ENCODE measurements around the gene HSPA12A.

The HSPA12A gene

GRCh38 chr10:116646502-116646901 is 95.9 kb downstream of the HSPA12A start:
- CTCF ChIA-PET: no interaction called here

GRCh38 chr10:116637830-116638229 is 104.5 kb downstream of the HSPA12A start:
- TF ChIP-seq CTCF (IDR thresholded peaks at IDR 0.05; ENCODE audit: insufficient read depth, low read length, missing control alignments): no peak
- DNase-seq (ENCODE audit: low read depth, low spot score): no peak
- POLR2A ChIA-PET: no interaction called here
- CTCF ChIA-PET: no interaction called here
- no peak overlapping the region for H3K4me3 ChIP-seq (ENCODE audit: low read depth, low read length)

More at GRCh38 chr10:116646502-116646901, 95.9 kb downstream of the HSPA12A start:
- no peak for DNase-seq (ENCODE audit: low read depth, low spot score)
- no peak for TF ChIP-seq CTCF (IDR thresholded peaks at IDR 0.05; ENCODE audit: insufficient read depth, low read length, missing control alignments)
- POLR2A ChIA-PET: no interaction called here
- no peak overlapping the region for H3K4me3 ChIP-seq (ENCODE audit: low read depth, low read length)

- ChIA-PET CTCF (no interaction called here), POLR2A (no interaction called here)
Measured at GRCh38 chr10:116636976-116637375, 105.4 kb downstream of the HSPA12A start.

GRCh38 chr10:116636385-116636784 is 106.0 kb downstream of the HSPA12A start:
- no peak for DNase-seq (ENCODE audit: low read depth, low spot score)
- POLR2A ChIA-PET: no interaction called here
- no peak for TF ChIP-seq CTCF (IDR thresholded peaks at IDR 0.05; ENCODE audit: insufficient read depth, low read length, missing control alignments)
- CTCF ChIA-PET: no interaction called here
- H3K4me3 ChIP-seq (ENCODE audit: low read depth, low read length): no peak overlapping the region

More at GRCh38 chr10:116636976-116637375, 105.4 kb downstream of the HSPA12A start:
- no peak for TF ChIP-seq CTCF (IDR thresholded peaks at IDR 0.05; ENCODE audit: insufficient read depth, low read length, missing control alignments)
- no peak overlapping the region for H3K4me3 ChIP-seq (ENCODE audit: low read depth, low read length)
- no peak for DNase-seq (ENCODE audit: low read depth, low spot score)

GRCh38 chr10:116634126-116634975 is 108.0 kb downstream of the HSPA12A start:
- POLR2A ChIA-PET: no interaction called here
- H3K4me3 ChIP-seq (ENCODE audit: low read depth, low read length): no peak overlapping the region
- DNase-seq (ENCODE audit: low read depth, low spot score): no peak
- no peak for TF ChIP-seq CTCF (IDR thresholded peaks at IDR 0.05; ENCODE audit: insufficient read depth, low read length, missing control alignments)
- CTCF ChIA-PET: no interaction called here

- no peak overlapping the region for H3K4me3 ChIP-seq (ENCODE audit: low read depth, low read length)
- no peak for DNase-seq (ENCODE audit: low read depth, low spot score)
- CTCF ChIA-PET: no interaction called here
- TF ChIP-seq CTCF (IDR thresholded peaks at IDR 0.05; ENCODE audit: insufficient read depth, low read length, missing control alignments): no peak
- POLR2A ChIA-PET: no interaction called here
Measured at GRCh38 chr10:116633216-116633600, 109.2 kb downstream of the HSPA12A start.

Data from AG04449 (cell line).